HG03064 (cell line): ENCODE measurements around the gene RERE.

ENCODE experiments used
- ATAC-seq: cut with Tn5 transposase; IDR thresholded peaks from one replicate; pipeline ENCODE4 v1.9.1; 2021; ENCODE audit warnings: low read depth; ENCODE audit not compliant: unreplicated experiment

Gene RERE

GRCh38 chr1:8378981-8379470 is 438.4 kb downstream of the RERE start:
- ATAC-seq, result no peak

GRCh38 chr1:8378178-8378577 is 439.3 kb downstream of the RERE start:
- ATAC-seq, result no peak

GRCh38 chr1:8377271-8377981 is 440.0 kb downstream of the RERE start:
- no peak for ATAC-seq

- no peak for ATAC-seq
Measured at GRCh38 chr1:8376358-8376840, 441.0 kb downstream of the RERE start.

- ATAC-seq, result no peak
Measured at GRCh38 chr1:8374812-8375211, 442.6 kb downstream of the RERE start.

GRCh38 chr1:8374356-8374755 is 443.1 kb downstream of the RERE start:
- ATAC-seq, result no peak

GRCh38 chr1:8373581-8374241 is 443.7 kb downstream of the RERE start:
- no peak for ATAC-seq

GRCh38 chr1:8373125-8373524 is 444.3 kb downstream of the RERE start:
- ATAC-seq, result no peak

GRCh38 chr1:8371372-8371991 is 446.0 kb downstream of the RERE start:
- ATAC-seq, result no peak

- no peak for ATAC-seq
Measured at GRCh38 chr1:8370905-8371315, 446.5 kb downstream of the RERE start.

GRCh38 chr1:8370046-8370881 is 447.2 kb downstream of the RERE start:
- ATAC-seq, result no peak

- no peak for ATAC-seq
Measured at GRCh38 chr1:8368956-8369639, 448.3 kb downstream of the RERE start.

- ATAC-seq, result no peak
Measured at GRCh38 chr1:8367571-8368194, 449.8 kb downstream of the RERE start.

- no peak for ATAC-seq
Measured at GRCh38 chr1:8365661-8366362, 451.6 kb downstream of the RERE start.

- ATAC-seq, result no peak
Measured at GRCh38 chr1:8364528-8365442, 452.7 kb downstream of the RERE start.

GRCh38 chr1:8363767-8364301 is 453.6 kb downstream of the RERE start:
- no peak for ATAC-seq

- ATAC-seq, result no peak
Measured at GRCh38 chr1:8363186-8363766, 454.2 kb downstream of the RERE start.
